Measurements from ENCODE around the gene TMEM143.

GRCh38 chr19:48368936-48369335 lies 5.2 kb upstream of the TMEM143 start:
- TF ChIP-seq CTCF (IDR thresholded peaks at IDR 0.05): no peak
- TF ChIP-seq POLR2A (IDR thresholded peaks at IDR 0.05): no peak
- TF ChIP-seq EP300 (IDR thresholded peaks at IDR 0.05): no peak
